ENCODE data around the gene ERC1.
A peak's percentile ranks its signal among the peaks of the same experiment; 100 is the strongest.

Gene ERC1

DNA sequence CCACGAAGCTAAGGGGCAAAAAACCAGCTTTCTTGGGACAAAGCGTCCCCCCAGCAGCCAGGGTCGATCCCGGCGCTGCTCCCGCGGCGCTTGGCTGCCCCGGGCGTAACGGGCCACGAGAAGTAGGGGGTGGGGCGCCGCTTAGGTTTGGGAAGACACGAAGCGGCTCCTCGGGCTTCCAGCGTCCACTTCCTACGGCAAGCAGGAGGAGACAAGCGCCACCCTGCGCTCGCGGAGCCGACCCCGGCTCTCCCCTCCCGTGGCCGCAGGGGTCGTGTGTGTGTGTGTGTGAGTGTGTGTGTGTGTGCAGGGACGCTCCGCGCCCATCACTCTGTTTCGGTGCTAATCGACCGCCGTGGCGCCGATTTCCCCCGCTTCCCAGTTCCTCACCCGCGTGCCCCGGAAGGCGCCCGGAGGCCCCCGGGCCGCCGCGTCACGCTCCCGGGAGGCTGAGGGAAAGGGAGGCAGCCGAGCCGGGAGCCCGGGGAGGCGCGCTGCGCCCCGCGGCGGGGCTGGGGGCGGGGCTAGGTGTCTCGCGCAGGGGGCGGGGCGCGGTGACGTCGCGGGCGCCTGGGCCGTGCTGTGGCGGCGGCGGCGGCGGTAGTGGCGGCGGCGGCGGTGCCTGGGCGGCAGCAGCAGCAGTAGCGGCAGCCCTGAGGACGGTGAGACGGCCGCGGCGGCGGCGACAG, at the start of gene ERC1:
Gene ERC1, plus strand, starts transcription at position 563 of the 689 bp plus-strand sequence. CDS start 36,681 bp downstream, outside the sequence.
- H3K27ac ChIP-seq = peak within 1 kb of the TSS; percentile 87 to 100 (median 97)
- peak within 1 kb of the TSS; percentile 70 to 99 (median 93) for H3K4me3 ChIP-seq

DNA sequence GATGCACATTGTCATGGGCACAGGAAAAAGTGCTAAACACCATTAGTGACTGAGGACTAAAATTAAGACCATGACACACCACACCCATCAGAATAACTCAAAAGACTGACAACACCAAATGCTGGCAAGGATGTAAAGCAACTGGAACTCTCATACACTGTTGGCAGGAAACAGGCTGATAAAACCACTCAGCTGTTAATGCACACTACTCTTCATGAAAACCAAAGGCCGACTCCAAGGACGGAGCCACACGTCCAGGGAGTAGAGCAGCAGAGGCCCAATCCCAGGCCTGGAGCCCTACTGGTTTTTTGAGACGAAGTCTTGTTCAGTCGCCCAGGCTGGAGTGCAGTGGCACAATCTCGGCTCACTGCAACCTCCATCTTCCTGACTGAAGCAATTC, 48.0 kb upstream of the ERC1 start:
- Histone ChIP-seq H3K4me3 (no peak overlapping the region), H3K27ac (no peak overlapping the region)

DNA sequence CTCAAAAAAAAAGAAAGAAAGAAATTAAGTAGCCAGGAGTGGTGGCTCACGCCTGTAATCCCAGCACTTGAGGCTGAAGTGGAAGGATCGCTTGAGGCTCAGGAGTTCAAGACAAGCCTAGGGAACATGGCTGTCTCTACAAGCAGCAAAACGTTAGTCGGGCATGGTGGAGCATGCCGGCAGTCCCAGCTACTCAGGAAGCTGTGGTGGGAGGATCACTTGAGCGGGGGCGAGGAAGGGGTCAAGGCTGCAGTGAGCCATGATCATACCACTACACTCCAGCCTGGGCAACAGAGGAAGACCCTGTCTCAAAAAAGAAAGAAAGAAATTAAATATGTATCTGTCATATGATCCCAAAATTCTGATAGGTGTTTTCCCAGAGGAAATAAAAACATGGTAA, 46.8 kb upstream of the ERC1 start:
- H3K27ac ChIP-seq = no peak overlapping the region
- H3K4me3 ChIP-seq = no peak overlapping the region

DNA sequence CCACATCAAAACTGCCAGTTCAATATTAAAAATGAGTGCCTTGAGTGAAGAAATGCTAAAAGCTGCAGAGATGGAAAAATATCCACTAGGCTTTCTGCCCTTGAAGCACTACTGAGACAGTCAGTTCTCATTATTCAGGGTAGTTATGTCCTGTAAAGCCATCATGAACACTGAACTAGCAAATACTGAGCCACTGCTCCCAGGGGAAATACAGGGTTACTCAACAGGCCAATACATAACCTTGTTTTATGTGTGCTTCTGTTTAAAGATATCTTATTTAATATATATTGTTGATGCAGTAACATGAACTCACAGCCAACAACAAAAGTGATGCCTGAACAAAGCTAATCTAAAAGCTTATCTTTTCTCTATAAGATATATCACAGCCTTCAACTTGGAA, 44.8 kb upstream of the ERC1 start:
- Histone ChIP-seq H3K4me3 (no peak overlapping the region), H3K27ac (no peak overlapping the region)

DNA sequence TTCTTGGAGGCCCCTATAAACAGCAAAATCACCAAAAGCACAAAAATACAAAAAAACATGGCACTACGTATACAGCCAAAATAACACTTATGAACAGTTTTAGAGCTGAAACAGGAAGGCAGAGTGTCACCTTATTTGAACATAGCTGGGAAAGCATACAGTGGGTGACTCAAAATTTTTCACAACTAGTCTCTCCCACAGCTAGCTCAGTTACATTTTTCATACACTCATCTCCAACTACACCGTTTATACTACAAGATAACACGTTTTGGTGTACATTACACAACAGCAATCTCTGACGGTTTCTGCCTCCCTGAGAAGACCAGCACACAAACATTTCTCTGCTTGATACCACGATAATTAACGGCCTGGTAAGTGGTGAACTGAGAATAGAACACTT, 44.4 kb upstream of the ERC1 start:
- Histone ChIP-seq H3K4me3 (no peak overlapping the region), H3K27ac (no peak overlapping the region)

DNA sequence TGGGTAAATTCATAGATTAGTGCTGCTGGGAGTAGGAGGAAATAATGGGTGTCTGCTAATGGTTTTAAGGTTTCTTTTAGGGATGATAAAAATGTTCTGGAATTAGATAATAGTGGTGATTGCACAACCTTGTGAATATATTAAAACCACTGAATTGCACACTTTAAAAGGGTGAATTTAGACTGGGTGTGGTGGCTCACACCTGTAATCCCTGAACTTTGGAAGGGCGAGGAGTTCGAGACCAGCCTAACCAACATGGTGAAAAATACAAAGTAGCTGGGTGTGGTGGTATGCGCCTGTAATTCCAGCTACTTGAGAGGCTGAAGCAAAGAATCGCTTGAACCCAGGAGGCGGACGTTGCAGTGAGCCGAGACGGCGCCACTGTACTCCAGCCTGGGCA, 42.8 kb upstream of the ERC1 start:
- Histone ChIP-seq H3K4me3 (peak overlapping the region in 6 of 7 experiments; percentile 65 to 83 (median 72)), H3K27ac (peak overlapping the region in 11 of 21 experiments; percentile 76 to 94 (median 91))

DNA sequence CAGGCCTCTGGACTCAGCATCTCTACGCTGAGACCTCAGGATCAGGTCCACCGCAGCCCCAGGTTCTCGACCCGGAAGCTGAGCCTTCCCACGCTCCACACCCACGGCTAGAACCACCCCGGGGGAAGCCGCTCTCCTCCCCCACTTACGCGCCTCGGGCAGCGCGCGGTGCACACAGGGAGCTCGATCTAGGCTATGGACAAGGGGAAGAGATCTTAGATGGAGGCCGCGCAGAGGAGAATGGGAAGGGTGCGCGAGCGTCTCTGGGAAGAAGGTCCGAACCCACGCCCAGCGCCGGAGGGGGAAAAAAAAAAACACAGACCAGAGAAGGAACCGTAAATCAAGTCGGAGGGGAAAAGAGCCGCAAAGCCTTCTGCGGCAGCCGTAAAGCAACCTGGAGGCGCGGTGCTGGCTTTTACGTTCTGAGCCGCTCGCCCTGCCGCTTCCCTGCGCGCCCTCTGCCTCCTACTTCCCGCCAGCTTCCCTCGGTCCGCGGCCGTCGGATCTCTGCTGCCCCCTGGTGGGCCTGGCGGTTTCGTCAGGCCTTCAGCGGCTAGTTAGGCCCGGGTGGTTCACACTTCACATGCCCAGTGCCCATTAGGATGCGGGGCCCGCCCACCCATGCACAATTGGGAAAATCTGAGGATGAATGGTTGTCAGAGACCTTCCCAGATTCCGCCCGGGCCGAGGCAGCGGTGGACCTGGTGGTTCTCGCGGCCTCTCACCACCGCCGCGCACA, 41.4 kb upstream of the ERC1 start, which contains the start of gene RAD52:
Gene RAD52, minus strand, starts transcription at position 242 of the 739 bp plus-strand sequence. CDS start 16,636 bp downstream, outside the sequence.
- peak within 1 kb of the TSS; percentile 76 to 95 (median 91) for H3K27ac ChIP-seq
- peak within 1 kb of the TSS; percentile 65 to 83 (median 70) for H3K4me3 ChIP-seq

DNA sequence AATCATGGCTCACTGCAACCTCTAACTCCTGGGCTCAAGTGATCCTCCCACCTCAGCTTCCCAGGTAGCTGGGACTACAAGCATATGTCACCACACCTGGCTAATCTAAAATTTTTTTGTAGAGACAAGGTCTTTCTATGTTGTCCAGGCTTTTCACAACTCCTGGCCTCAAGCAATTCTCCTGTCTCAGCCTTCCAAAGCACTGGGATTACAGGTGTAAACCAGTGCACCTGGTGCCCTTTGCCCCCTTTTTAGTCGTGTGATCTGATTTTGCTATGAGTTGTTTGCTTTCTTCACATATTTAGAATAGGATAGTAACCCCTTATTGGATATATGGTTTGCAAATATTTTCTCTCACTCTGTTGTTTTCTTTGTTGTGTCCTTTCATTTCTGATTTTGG, 39.8 kb upstream of the ERC1 start:
- H3K4me3 ChIP-seq = no peak overlapping the region
- H3K27ac ChIP-seq = no peak overlapping the region

DNA sequence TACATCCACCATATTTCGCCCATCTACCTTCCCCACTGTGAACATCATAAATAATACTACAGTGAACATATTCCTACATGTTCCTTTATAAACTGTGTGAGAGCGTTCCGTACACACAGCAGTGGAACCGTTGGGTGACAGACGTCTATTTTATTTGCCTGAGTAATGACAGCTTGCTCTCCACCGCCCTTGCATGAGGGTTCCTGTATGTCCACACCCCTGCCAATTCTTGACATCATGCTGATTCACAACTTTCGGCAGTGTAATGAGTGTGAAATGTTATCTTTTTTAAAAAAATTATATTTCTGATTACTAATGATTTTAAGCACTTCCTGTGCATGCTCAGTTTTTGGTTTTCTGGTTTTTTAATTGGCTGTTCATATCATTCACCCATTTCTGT, 37.2 kb upstream of the ERC1 start:
- Histone ChIP-seq H3K4me3 (no peak overlapping the region), H3K27ac (peak overlapping the region in 1 of 21 experiments; percentile 10)

DNA sequence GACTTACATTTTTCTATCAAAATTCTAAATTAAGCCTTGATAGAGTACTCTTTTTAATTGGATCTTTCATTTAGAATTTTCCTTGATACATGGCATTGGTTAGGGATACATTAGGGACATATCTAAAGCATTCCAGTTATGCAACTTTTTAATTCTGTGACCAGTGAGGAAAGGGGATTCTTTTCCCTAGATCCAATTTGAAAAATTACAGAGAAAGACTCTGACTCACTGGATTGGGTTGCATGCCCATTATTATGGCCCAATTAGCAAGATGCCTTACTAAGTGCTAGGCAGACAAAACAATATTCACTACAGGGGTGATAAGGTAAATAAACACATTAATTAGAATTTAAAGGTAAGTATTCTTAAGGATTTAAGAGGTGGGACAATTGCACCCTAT, 36.3 kb upstream of the ERC1 start:
- Histone ChIP-seq H3K4me3 (no peak overlapping the region), H3K27ac (no peak overlapping the region)

DNA sequence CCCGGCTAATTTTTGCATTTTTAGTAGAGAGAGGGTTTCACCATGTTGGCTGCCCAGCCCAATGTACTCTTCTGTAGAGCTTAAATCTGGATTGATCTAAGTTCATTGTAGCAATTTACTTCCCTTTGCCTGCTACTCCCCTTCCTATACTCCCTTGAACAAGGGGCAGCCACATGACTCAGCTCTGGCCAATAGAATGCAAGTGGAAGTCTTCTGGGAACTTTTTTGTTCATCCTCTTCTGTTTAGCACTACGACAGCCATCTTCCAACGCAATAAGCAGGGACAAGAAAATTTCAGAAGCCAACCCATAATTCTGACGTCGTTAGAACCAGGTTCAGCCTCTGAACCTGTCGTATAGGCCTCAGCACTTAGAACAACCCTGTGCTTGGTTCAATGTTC, 35.1 kb upstream of the ERC1 start:
- Histone ChIP-seq H3K27ac (no peak overlapping the region), H3K4me3 (no peak overlapping the region)

DNA sequence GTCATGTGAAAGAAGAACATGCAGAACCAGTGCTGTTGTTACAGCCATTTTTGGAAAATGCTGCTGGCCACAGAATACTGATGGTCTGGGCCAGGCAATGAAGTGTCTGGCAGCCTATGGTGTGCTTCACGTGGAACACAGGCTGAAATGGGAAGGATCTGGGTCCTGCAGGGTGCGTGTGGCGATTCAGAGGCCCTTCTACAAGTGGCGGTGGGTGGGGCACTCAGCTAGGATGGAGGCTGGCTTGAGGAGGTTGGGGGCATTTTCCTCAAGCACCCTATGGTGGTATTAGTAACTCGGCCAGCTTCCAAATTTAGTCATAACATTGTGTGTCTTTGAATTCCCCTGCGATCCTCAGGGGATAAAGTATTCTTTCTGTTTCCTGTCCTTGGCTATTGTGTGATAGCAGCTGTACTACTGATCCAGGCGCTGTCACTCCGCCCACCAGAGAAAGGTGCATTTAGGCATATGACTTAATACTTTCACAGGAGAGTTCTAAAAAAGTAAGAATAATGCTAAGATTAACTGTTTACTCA, 32.4 kb upstream of the ERC1 start:
- no peak overlapping the region for H3K4me3 ChIP-seq
- H3K27ac ChIP-seq = no peak overlapping the region

DNA sequence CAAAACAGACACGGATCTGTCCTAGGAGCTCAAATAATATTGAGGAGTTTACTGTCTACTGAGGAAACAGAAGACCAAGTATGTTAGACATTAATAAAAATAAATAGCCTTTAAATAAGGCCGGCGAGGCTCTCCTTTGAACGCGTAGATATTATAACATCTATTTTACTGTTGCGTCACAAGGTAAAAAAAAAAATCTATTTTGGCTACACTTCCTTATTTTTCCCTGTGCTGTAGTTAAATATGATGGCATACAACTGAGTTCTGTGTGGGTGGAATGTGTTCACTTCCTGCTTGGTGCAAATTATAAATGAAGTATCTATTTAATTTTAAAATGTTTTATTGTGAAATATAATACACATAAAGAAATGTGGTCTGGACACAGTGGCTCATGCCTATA, 24.3 kb upstream of the ERC1 start:
- no peak overlapping the region for H3K27ac ChIP-seq
- H3K4me3 ChIP-seq = no peak overlapping the region

DNA sequence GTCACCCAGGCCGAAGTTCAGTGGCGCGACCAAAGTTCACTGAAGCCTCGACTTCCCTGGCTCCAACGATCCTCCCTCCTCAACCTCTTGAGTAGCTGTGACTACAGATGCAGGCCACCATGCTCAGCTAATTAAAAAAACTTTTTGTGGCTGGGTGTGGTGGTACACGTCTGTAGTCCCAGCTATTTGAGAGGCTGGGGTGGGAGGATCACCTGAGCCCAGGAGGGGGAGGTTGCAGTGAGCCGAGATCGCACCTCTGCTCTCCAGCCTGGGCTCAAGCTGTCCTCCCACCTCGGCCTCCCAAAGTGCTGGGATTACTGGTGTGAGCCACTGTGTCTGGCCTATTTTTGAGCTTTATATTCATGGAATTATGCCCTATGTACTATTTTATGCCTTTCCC, 23.4 kb upstream of the ERC1 start:
- H3K27ac ChIP-seq = no peak overlapping the region

DNA sequence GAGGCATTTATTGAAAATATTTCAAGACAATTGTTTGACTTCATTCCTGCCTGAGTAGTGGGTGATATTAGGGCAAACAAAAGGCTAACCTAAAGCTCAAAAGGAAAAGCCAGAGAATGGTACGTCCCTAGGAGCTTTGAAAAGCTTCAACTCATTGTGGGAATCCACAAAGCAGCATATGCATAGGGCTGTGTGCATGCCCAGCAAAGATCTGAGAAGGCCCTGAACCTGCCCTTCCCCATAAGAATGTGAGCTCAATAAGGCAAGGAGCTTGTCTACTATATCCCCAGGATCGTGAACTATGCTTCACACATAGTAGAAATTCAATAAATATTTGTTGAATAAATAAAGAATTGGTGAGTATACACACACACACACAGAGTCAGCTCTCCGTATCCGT, 22.5 kb upstream of the ERC1 start:
- Histone ChIP-seq H3K27ac (no peak overlapping the region), H3K4me3 (no peak overlapping the region)

More for the DNA sequence above, 23.4 kb upstream of the ERC1 start:
- H3K4me3 ChIP-seq = no peak overlapping the region

DNA sequence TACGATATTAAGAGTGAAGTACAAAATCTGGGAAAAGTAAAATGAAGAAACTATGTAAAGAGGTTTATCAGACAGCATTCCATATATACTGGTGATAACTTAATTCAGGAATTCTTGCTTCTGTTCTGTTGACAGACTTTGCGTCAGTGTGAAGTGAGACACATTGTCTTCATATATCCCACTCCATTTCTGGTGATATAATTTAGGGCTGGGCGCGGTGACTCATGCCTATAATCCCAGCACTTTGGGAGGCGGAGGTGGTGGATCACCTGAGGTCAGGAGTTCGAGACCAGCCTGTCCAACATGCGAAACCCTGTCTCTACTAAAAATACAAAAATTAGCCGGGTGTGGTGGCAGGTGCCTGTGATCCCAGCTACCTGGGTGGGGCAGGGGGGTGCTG, 21.2 kb upstream of the ERC1 start:
- Histone ChIP-seq H3K4me3 (no peak overlapping the region), H3K27ac (no peak overlapping the region)

DNA sequence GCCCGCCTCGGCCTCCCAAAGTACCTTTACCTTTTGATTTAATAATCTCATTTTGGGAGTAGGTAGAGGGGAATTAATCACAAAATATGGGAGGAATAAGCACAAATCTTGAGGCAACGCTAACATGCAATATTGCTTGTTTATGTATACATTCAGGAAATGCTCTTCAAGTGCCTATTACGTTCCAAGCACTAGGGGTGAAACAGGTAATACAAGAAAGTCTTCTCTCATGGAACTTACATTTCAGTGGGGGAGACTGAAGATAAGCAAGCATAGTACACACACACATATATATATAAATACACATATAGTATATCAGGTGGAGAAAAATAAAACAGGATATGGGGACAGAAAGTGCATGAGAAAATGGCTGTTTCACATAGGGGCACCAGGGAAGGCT, 19.0 kb upstream of the ERC1 start:
- no peak overlapping the region for H3K27ac ChIP-seq
- no peak overlapping the region for H3K4me3 ChIP-seq

DNA sequence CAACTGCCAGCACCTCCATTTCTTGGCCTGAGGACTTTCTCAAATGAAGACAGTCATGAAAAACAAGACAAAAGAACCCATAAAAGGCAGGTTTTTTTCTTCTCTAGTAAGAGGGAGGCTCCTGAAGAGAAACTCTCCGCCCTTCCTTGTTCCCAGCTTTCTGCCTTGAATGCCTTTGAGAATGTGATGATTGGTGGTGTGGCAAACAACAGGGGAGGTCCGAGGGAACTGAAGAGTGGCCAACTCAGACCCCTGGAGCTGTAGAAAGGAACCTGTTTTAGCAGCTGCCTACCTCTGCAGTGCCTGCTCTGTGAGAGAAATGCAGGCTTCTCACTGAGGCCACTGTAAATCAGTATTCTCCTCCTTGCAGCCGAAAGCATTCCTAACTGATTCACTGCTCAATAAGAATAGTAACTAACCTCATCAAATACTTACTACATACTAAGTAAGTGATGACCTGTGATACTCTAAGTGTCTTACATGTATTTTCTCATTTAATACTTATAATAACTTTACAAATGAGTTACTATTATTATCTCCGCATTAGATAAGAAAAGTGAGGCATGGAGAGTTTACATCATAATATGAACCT, 16.7 kb upstream of the ERC1 start:
- H3K4me3 ChIP-seq = no peak overlapping the region
- H3K27ac ChIP-seq = no peak overlapping the region

DNA sequence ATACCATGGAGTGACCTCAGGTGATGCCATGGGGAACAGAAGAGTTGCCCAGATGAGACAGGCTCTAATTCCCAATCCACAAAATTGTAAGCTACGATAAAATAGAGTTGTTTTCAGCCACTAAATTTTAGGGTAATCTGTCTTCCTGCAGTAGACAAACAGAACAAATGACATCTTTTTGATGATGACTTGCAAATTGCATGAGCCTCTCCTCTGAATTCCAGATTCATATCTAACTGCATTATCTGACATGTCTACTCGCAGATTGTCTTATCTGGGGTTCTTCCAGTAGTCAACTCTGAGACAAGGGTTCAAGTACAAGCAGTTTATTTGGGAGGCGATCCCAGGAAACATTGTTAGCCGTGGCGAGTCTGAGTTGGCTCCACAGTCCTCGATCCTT, 14.4 kb upstream of the ERC1 start:
- Histone ChIP-seq H3K4me3 (no peak overlapping the region), H3K27ac (no peak overlapping the region)

DNA sequence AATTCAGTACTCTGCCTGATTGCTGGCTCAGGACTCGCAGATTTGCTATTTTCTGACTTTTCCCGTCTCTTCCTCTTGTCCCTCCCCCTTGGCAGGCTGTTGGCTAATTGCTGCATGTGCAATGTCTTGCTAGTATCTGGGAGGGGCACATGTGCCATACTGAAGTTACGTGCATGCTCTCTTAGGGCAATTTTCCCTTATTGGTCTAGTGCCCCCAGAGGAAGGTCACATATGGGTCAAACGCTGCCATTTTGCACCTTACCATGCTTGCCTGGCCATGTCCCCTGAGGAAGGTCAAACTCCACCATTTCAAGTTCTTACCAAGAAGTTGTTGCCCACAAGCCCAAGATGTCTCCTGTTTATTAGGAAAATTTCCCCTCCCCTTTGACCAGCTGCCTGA, 13.9 kb upstream of the ERC1 start:
- H3K27ac ChIP-seq = no peak overlapping the region
- H3K4me3 ChIP-seq = no peak overlapping the region

DNA sequence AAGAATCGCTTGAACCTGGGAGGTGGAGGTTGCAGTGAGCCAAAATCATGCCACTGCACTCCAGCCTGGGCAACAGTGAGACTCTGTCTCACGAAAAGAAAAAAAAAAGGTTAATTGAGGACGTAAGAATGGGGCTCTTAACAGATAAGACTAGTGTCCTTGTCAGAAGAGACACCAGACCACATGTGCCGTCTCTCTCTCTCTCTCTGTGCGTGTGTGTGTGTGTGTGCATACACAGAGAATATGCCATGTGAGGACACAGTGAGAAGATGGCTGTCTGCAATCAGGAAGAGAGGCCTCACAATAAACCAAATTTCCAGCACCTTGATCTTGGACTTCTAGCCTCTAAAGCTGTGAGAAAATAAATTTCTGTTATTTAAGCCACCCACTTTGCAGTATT, 11.7 kb upstream of the ERC1 start:
- no peak overlapping the region for H3K27ac ChIP-seq
- H3K4me3 ChIP-seq = no peak overlapping the region
